ENCODE data around the gene RPP40.

Gene RPP40

DNA sequence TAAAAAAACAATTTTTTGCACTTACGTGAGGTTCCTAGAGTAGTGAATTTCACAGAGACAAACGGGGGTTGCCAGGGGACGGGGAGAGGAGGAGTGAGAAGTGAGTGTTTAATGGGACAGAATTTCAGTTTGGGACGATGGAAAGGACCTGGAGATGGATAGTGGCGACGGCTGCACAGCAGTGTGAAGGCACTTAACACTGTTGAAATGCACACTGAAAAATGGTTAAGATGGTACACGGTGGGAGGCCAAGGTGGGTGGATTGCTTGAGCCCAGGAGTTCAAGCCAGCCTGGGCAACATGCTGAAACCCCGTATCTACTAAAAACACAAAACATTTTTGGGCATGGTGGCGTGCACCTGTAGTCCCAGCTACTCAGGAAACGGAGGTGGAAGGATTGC, 31.4 kb downstream of the RPP40 start:
- DNase-seq (ENCODE audit: insufficient read length, low spot score) (no peak), FAIRE-seq (no peak)

DNA sequence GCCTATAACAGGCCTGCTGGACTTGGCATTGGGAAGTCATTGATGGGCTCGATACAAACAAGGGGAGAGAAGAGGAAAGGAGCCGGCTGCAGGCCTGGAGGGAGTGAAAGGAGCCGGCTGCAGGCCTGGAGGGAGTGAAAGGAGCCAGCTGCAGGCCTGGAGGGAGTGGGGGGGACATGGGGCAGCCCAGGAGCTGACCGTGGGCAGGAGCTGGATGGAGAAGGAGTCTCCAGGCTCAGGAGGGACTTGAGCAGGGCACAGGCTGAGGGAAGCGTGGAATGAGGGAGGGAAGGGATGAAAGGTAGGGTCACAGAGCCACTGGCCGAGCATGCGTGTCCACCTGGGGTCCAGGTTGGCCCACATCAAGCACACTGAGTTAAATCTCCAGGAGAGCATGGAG, 32.0 kb downstream of the RPP40 start:
- no peak for FAIRE-seq
- no peak for DNase-seq (ENCODE audit: insufficient read length, low spot score)

GRCh38 chr6:4970739-4971395, 33.0 kb downstream of the RPP40 start:
- FAIRE-seq, result no peak
- DNase-seq (ENCODE audit: insufficient read length, low spot score), result no peak

- FAIRE-seq (no peak), DNase-seq (ENCODE audit: insufficient read length, low spot score) (no peak)
Observed at GRCh38 chr6:4969609-4970285, 34.1 kb downstream of the RPP40 start.

DNA sequence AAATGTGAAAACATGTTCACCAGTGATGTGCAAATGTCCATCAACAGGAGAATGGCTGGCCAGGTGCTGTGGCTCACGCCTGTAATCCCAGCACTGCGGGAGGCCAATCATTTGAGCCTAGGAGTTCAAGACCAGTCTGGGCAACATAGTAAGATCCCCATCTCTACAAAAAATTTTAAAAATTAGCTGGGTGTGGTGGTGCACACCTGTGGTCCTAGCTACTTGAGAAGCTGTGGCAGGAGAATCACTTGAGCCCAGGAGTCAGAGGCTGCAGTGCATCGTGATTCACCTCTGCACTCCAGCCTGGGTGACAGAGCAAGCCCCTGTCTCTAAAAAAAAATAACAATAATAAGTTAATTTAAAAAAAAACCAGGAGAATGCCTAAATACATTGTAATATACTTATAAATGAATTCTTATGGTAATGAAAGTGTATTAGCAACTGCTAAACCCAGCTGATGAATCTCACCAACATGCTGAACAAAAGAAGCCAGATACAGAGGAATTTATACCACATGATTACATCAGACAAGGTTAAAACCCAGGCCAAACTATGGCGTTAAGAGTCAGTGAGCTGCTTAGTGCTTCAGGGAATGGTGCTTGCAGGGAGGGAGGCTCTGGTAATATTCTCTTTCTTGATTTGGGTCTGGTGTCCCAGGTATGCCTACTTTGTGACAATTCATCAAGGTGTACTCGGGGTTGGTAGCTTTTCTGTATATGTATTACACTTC, 36.4 kb downstream of the RPP40 start:
- FAIRE-seq (no peak), DNase-seq (ENCODE audit: insufficient read length, low spot score) (no peak)

- DNase-seq (ENCODE audit: insufficient read length, low spot score) (no peak), FAIRE-seq (no peak)
Observed at GRCh38 chr6:4965562-4966389, 38.1 kb downstream of the RPP40 start.

DNA sequence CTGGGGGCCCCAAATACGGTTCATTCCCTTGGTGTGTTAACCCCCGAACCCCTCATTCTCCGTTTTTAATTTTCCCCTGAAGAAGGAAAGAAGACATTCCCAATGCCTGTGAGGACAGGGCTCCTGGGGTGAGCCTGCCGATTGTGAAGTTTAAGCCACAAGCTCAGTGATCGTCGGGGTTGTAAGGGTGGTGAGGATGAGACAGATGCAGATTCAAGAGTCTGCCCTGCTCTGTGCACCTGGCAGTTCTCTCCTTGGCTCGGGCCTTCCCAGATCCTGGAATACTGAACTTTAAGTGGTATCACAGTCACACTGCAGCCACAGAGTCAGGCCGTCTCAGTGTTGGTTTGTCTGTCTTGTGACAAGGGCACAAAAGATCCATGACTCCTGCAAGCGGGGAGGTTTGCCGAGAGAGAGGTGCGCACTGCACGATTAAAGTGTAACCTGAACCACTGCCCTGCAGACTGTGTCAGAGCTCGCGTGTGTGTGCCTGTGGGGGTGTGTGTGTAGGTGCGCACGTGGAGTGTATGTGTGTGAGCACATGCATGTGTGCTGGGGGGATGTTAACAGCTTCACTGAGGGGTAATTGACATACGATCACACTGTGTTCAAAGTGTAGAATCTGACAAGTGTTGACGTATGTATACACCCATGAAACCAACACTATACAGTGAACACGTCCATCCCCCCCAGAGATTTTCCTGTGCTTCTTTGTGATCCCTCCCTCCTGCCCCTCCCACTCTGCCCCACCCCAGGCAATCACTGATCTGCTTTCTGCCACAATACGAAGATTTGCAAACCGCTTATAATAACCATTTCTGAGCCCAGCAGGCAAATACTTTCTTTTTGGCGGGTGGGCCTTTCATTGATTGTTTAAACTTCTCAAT, 38.9 kb downstream of the RPP40 start:
- DNase-seq (ENCODE audit: insufficient read length, low spot score) (no peak), FAIRE-seq (no peak)

- FAIRE-seq (no peak), DNase-seq (ENCODE audit: insufficient read length, low spot score) (no peak)
Observed at GRCh38 chr6:4962905-4963304, 40.9 kb downstream of the RPP40 start.

DNA sequence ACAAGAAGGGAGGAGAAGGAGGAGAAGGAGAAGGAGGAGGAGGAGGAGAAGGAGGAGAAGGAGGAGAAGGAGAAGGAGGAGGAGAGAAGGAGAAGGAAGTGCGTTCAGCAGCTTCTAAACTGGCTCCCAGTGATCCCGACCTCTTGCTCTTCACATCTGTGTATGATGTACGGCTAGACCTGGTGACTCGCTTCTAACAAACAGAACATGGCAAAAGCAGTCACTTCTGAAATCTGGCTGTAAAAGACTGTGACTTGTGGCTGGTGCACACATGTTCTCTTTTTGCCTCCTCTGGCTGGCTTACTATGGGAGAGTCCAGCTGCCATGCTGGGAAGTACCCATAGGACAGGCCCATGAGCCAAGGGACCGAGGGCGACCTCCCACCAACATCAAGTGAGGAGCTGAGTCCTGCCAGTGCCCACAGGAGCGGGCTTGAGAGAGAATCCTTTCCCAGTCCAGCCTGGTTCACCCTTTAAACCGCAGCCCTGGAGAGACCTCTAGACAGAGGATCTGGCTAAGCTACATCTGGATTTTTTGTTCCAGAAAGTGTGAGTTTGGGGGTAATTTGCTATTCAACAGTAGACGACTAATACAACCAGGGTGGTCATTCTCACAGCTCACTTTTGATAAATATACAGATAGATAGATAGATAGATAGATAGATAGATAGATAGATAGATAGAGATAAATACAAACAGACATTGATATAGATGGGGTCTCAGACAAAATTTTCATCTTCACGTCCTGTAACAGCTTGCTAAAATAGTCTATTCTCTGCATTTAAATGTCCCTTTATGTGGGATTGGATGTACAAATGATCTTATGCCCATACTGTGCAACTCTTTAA, 42.3 kb downstream of the RPP40 start:
- no peak for DNase-seq (ENCODE audit: insufficient read length, low spot score)
- no peak for FAIRE-seq

- no peak for FAIRE-seq
- no peak for DNase-seq (ENCODE audit: insufficient read length, low spot score)
Observed at GRCh38 chr6:4958624-4959023, 45.2 kb downstream of the RPP40 start.

DNA sequence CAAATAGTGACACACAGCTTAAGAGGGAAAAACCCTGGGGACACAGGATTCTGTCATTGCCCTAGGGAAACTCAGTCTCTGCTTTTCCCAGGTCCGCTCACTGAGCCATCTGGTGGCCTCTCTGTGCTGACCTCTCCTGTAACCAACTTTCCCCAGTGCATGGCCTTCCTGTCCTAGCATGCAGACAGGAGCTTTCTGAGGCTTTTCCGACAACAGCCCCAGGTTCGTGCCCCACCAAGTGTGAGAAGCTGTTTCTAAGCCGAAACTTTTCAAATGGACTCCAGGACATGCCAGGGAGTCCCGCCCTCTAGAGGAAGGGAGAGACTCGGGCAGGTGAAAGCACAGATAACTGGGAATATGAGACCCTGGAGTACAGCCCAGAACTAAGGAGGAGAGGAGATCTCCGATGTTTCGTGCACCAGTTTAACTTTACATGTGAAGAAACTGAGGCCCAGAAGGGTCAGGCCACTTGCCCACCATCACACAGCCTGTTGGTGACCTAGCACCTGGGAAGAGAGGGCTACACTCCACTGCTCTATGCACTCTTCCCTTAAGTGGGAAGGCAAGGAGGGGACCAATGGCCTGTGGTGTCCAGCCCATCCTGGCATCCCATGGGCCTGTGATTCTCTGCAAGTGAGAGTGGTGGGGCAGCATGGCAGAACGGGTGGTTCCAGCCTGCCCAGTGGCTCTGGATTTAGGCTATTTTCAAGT, 46.2 kb downstream of the RPP40 start:
- FAIRE-seq, result no peak
- DNase-seq (ENCODE audit: insufficient read length, low spot score), result no peak

- FAIRE-seq (no peak), DNase-seq (ENCODE audit: insufficient read length, low spot score) (no peak)
Observed at GRCh38 chr6:4956625-4957024, 47.2 kb downstream of the RPP40 start.

GRCh38 chr6:4953440-4953839, 50.4 kb downstream of the RPP40 start:
- FAIRE-seq (no peak), DNase-seq (ENCODE audit: insufficient read length, low spot score) (no peak)

DNA sequence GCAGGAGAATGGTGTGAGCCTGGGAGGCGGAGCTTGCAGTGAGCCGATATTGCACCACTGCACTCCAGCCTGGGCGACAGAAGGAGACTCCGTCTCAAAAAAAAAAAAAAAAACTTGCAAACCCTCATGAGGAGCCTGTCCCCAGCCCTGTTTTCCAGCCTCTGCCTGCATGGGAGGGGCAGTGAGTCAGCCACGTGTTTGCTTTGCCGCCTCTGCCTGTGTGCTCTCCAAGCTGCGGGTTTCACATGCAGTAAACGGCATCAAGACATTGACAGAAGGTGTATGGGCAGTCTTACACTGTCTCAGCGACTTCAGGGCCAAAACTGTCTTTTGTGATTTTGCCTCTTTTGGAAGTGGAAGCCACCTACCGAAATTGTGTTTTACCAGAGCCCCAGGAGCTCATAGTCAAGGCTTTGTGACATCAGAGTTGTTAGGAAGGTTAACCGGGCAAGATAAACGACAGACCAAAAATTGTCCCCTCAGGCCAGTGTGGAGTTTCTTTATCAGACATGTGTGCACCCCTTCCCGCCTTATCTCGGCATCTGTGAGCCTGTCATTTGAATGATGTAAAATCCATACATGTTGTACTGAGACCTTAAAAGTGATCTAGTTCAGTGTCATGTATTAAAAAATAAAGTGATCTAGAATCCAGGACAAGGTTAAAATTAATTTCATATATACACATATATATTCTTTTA, 52.9 kb downstream of the RPP40 start:
- DNase-seq (ENCODE audit: insufficient read length, low spot score), result no peak

GRCh38 chr6:4950076-4950475, 53.8 kb downstream of the RPP40 start:
- no peak for DNase-seq (ENCODE audit: insufficient read length, low spot score)
- no peak for FAIRE-seq

More for the DNA sequence above, 52.9 kb downstream of the RPP40 start:
- no peak for FAIRE-seq

- DNase-seq (ENCODE audit: insufficient read length, low spot score) (no peak), FAIRE-seq (no peak)
Observed at GRCh38 chr6:4948781-4949450, 54.9 kb downstream of the RPP40 start.

- FAIRE-seq, result no peak
- no peak for DNase-seq (ENCODE audit: insufficient read length, low spot score)
Observed at GRCh38 chr6:4947716-4948115, 56.1 kb downstream of the RPP40 start.

Measured in HTR-8/SVneo (cell line).